K562 (cell line): ENCODE results near the gene KDM2A. TPM values are rescaled to one million over a fixed set of nuclear protein-coding genes. Genes with fewer than 3 reads are reported as not detected.
A peak's percentile ranks its signal among the peaks of the same experiment; 100 is the strongest.

Source experiments
- ATF4 ChIP-seq: fragments of 450-650 bp; formaldehyde crosslinking; IDR thresholded peaks from 2 replicates; pipeline ENCODE4 v1.4.0; 2022; ENCODE audit warnings: mild to moderate bottlenecking, moderate library complexity
- CREM ChIP-seq: IDR thresholded peaks from 2 replicates; pipeline ENCODE4 v1.6.1; 2014; ENCODE audit warnings: antibody characterized with exemption, low read depth
- ERF ChIP-seq: fragments of 450-650 bp; formaldehyde crosslinking; IDR thresholded peaks from 2 replicates; pipeline ENCODE4 v1.4.0; 2020; ENCODE audit warnings: mild to moderate bottlenecking, mixed read lengths
- FOXP1 ChIP-seq: sonication (generic); formaldehyde crosslinking; IDR thresholded peaks from 2 replicates; pipeline ENCODE4 v1.8.0; 2022; ENCODE audit warnings: mild to moderate bottlenecking, missing genetic modification reagents
- NFIX ChIP-seq: fragments of 250-450 bp; sonication (Bioruptor Pico); IDR thresholded peaks from 2 replicates; pipeline ENCODE4 v1.4.0; 2020; ENCODE audit warnings: low read depth, mild to moderate bottlenecking, moderate library complexity
- RB1 ChIP-seq: fragments of 450-650 bp; IDR thresholded peaks from 2 replicates; pipeline ENCODE4 v1.6.1; 2017; ENCODE audit warnings: low read depth, mild to moderate bottlenecking
- SIN3B ChIP-seq: fragments of 450-650 bp; IDR thresholded peaks from 2 replicates; pipeline ENCODE4 v1.6.1; 2017; ENCODE audit warnings: low read depth, mild to moderate bottlenecking, moderate library complexity
- SIX5 ChIP-seq, 2 experiments: IDR thresholded peaks; 2 replicates each; pipeline ENCODE4 v1.6.1; 2011; ENCODE audit warnings: low read length in 2 of 2, borderline replicate concordance in 1 of 2, low read depth in 1 of 2, mild to moderate bottlenecking in 1 of 2, moderate library complexity in 1 of 2; ENCODE audit not compliant: insufficient read depth in 1 of 2
- SRSF3 ChIP-seq: fragments of 200-400 bp; formaldehyde crosslinking; IDR thresholded peaks from 2 replicates; pipeline ENCODE4 v1.6.1; 2016; ENCODE audit warnings: mild to moderate bottlenecking, low read length, moderate library complexity; ENCODE audit not compliant: insufficient read depth
- TAF7 ChIP-seq: fragments of 450-650 bp; IDR thresholded peaks from 2 replicates; pipeline ENCODE4 v1.6.1; 2016; ENCODE audit warnings: missing genetic modification characterization, missing compliant biosample characterization
- TRIM25 ChIP-seq: fragments of 450-650 bp; IDR thresholded peaks from 2 replicates; pipeline ENCODE4 v1.7.0; 2016; ENCODE audit warnings: borderline replicate concordance
- WHSC1 ChIP-seq: IDR thresholded peaks from one replicate; pipeline ENCODE4 v1.6.1; 2012; ENCODE audit warnings: low read length, control low read depth, inconsistent platforms
- ZBTB26 ChIP-seq: fragments of 450-650 bp; formaldehyde crosslinking; IDR thresholded peaks from 2 replicates; pipeline ENCODE4 v1.4.0; 2022; ENCODE audit warnings: missing genetic modification characterization
- ZNF175 ChIP-seq: fragments of 200-800 bp; sonication (Bioruptor generic); IDR thresholded peaks from 2 replicates; pipeline ENCODE4 v1.6.1; 2016; ENCODE audit warnings: low read depth, mild to moderate bottlenecking, missing genetic modification characterization, missing compliant biosample characterization
- ZNF584 ChIP-seq: fragments of 200-800 bp; sonication (Bioruptor generic); IDR thresholded peaks from 2 replicates; pipeline ENCODE4 v1.6.1; 2016; ENCODE audit warnings: low read depth, mild to moderate bottlenecking, missing genetic modification characterization, missing compliant biosample characterization
- polyA plus RNA-seq, 8 experiments: library from polyadenylated mRNA; depleted of rRNA in 4 of 8; stranded (reverse) in 5 of 8; unstranded in 3 of 8; fragments of >200 nt; fragmentation: Nextera tagmentation in 2 of 8; fragmentation: Illumina TruSeq in 1 of 8; extraction: Ambion mirVana in 2 of 8; extraction: Trizol in 1 of 8; gene quantifications; 2 replicates each; pipeline versions ENCODE4 v1.2.1 to v1.2.3, GENCODE V29; 2011 to 2014; ENCODE audit warnings: inconsistent platforms in 1 of 8, missing spikeins in 1 of 8
- total RNA-seq, 7 experiments: library from RNA; depleted of rRNA in 6 of 7; stranded (reverse); fragments of >200 nt in 6 of 7; fragmentation: Illumina TruSeq in 2 of 7; extraction: Trizol in 2 of 7; gene quantifications; 2 replicates each; pipeline versions ENCODE4 v1.2.1 to v1.2.3, GENCODE V29; 2011 to 2021; ENCODE audit warnings: low replicate concordance in 1 of 7
- TF ChIP-seq, protein P1 (sequence below): sonication (generic); formaldehyde crosslinking; IDR thresholded peaks from 2 replicates; pipeline ENCODE4 v1.8.1; 2023; ENCODE audit warnings: mild to moderate bottlenecking, missing genetic modification reagents
- TF ChIP-seq, protein P2 (sequence below): fragments of 450-650 bp; IDR thresholded peaks from 2 replicates; pipeline ENCODE4 v1.6.1; 2016; ENCODE audit warnings: borderline replicate concordance

The KDM2A gene
- total and polyA plus RNA-seq, 9 of the 15 experiments (the other 6 are each of a cell fraction or from before 2014, with no cell fraction given): 5.0 to 39.3 (median 21.3) TPM

DNA sequence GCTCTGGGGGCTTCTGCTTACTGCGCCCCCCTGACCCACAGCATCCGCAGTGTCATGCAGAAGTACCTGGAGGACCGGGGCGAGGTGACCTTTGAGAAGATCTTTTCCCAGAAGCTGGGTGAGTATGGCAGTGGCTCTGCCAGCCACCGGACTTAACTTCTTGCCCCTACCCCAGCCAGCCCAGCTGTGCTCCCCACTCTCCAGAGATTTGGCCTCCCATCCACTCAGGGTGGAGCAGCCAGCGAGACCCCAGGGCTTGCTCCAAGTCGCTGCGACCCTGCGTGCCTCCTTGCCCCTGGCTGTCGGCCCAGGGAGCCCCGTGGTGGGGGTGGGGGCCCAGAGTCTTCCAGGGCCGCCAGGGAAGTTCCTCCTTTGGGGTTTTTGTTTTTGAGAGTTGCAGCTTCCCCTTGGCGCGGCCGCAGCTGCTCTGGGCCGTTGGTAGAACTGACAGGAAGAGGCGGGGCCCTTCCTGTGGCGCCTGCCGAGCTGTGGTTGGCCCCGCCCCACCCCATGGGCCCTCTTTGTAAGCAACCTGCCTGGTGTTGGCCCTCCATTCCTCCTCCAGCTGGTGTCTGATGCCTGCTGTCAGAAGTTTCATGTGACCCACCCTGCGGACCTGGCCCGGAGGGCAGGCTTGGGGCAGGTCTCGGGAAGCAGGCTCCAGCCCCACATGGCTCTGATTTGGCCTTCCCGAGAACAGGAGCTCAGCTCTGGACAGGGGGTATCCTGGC is 158.3 kb downstream of the KDM2A start (continued):
- TF ChIP-seq FOXP1 (CRISPR knock-in tag) (peak; percentile 79; the same call in 1 of the 2 replicates), NFIX (CRISPR knock-in tag) (no peak), WHSC1 (peak; percentile 49), ZNF584 (CRISPR knock-in tag) (peak; percentile 74; the same call in 1 of the 2 replicates), SRSF3 (no peak), SIX5 (IDR thresholded peaks at IDR 0.05; ENCODE audit: borderline replicate concordance in 1 of 2, insufficient read depth in 1 of 2, low read depth in 1 of 2, low read length in 2 of 2) (no peak), ATF4 (CRISPR knock-in tag) (peak; percentile 58), ZNF175 (CRISPR knock-in tag) (peak; percentile 92), SIN3B (0 out of 2 replicates have a peak, but pooled peaks have one; percentile 8), TAF7 (tag) (peak; percentile 49; the same call in 1 of the 2 replicates), ERF (CRISPR knock-in tag) (peak; percentile 73), TRIM25 (no peak), CREM (no peak; the same call in none of the 2 replicates), RB1 (peak; percentile 48; the same call in 1 of the 2 replicates), ZBTB26 (CRISPR knock-in tag) (peak; percentile 86)
- TF ChIP-seq, protein P1, sequence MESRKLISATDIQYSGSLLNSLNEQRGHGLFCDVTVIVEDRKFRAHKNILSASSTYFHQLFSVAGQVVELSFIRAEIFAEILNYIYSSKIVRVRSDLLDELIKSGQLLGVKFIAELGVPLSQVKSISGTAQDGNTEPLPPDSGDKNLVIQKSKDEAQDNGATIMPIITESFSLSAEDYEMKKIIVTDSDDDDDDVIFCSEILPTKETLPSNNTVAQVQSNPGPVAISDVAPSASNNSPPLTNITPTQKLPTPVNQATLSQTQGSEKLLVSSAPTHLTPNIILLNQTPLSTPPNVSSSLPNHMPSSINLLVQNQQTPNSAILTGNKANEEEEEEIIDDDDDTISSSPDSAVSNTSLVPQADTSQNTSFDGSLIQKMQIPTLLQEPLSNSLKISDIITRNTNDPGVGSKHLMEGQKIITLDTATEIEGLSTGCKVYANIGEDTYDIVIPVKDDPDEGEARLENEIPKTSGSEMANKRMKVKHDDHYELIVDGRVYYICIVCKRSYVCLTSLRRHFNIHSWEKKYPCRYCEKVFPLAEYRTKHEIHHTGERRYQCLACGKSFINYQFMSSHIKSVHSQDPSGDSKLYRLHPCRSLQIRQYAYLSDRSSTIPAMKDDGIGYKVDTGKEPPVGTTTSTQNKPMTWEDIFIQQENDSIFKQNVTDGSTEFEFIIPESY (CRISPR knock-in tag): peak; percentile 3; the same call in 1 of the 2 replicates
- TF ChIP-seq, protein P2, sequence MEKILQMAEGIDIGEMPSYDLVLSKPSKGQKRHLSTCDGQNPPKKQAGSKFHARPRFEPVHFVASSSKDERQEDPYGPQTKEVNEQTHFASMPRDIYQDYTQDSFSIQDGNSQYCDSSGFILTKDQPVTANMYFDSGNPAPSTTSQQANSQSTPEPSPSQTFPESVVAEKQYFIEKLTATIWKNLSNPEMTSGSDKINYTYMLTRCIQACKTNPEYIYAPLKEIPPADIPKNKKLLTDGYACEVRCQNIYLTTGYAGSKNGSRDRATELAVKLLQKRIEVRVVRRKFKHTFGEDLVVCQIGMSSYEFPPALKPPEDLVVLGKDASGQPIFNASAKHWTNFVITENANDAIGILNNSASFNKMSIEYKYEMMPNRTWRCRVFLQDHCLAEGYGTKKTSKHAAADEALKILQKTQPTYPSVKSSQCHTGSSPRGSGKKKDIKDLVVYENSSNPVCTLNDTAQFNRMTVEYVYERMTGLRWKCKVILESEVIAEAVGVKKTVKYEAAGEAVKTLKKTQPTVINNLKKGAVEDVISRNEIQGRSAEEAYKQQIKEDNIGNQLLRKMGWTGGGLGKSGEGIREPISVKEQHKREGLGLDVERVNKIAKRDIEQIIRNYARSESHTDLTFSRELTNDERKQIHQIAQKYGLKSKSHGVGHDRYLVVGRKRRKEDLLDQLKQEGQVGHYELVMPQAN: no peak
